K562 (cell line): ENCODE results near the gene ZBTB47. TPM values are rescaled to one million over a fixed set of nuclear protein-coding genes. Genes with fewer than 3 reads are reported as not detected.

Experiments
- ATAC-seq: fragments of 200-7000 bp; cut with Tn5 transposase; 3 replicates; pipeline ENCODE4 v1.9.1; 2020; ENCODE audit warnings: moderate library complexity
- BruUV-seq: library from RNA; stranded (reverse); fragments of 400-500 nt; replicated peaks from 2 replicates; lab custom pipeline; 2021; lab: Mats Ljungman, UMichigan
- CTCF ChIA-PET: fragments of 300-600 bp; formaldehyde crosslinking; extraction: SDS; loops from one replicate; lab custom pipeline; 2021; ENCODE audit warnings: low intra/inter-chr PET ratio; lab: Yijun Ruan, JAX
- POLR2A ChIA-PET: fragments of 300-600, 350-650 bp; sonication (Branson Sonifier 250); formaldehyde crosslinking; extraction: SDS; loops from one replicate; lab custom pipeline; 2021; ENCODE audit warnings: antibody characterized with exemption, inconsistent platforms; lab: Yijun Ruan, JAX
- DNase-seq, 4 experiments: peaks; one replicate each; pipeline versions ENCODE4 v3.0.0 to v3.0.0-alpha.2; 2011 to 2018; ENCODE audit warnings: low spot score in 3 of 4, mixed read lengths in 3 of 4; ENCODE audit errors: extremely low read depth in 1 of 4
- FAIRE-seq: peaks from 2 replicates; lab custom pipeline; 2011; peaks lifted over from hg19 to GRCh38; lab: Jason Lieb, UNC
- H2AFZ ChIP-seq: 2 replicates; pipeline ENCODE4 v1.6.0; 2011; ENCODE audit warnings: low read depth, low read length, control low read depth, inconsistent platforms
- H3K27ac ChIP-seq: fragments of 200-600 bp; 3 replicates; pipeline ENCODE4 v1.8.0; 2011; ENCODE audit warnings: low read depth, mild to moderate bottlenecking, control low read depth, inconsistent platforms, low read length, moderate library complexity, mixed read lengths; ENCODE audit errors: extremely low read depth
- H3K27me3 ChIP-seq, 2 experiments: fragments of 300-600 bp in 1 of 2; 2 replicates in 1 of 2; 3 replicates in 1 of 2; pipeline versions ENCODE4 v1.6.0 to v1.8.0; 2011; ENCODE audit warnings: inconsistent platforms in 2 of 2, low read length in 2 of 2, mild to moderate bottlenecking in 1 of 2, mixed read lengths in 1 of 2, moderate library complexity in 1 of 2; ENCODE audit not compliant: control insufficient read depth in 2 of 2, insufficient read depth in 2 of 2
- H3K36me3 ChIP-seq: fragments of 300-600 bp; 3 replicates; pipeline ENCODE4 v1.8.0; 2011; ENCODE audit warnings: mild to moderate bottlenecking, low read length, inconsistent platforms; ENCODE audit not compliant: control insufficient read depth, insufficient read depth
- H3K4me1 ChIP-seq, 2 experiments: fragments of 200-600 bp in 1 of 2; replicated peaks in 1 of 2; 2 replicates in 1 of 2; 3 replicates in 1 of 2; pipeline versions ENCODE4 v1.5.1 to v1.8.0; 2011; ENCODE audit warnings: inconsistent platforms in 2 of 2, low read length in 2 of 2, mild to moderate bottlenecking in 1 of 2, mixed read lengths in 1 of 2, moderate library complexity in 1 of 2; ENCODE audit not compliant: control insufficient read depth in 2 of 2, insufficient read depth in 2 of 2
- H3K4me2 ChIP-seq: 2 replicates; pipeline ENCODE4 v1.6.1; 2011; ENCODE audit warnings: low read length, control low read depth, inconsistent platforms, mixed read lengths; ENCODE audit not compliant: insufficient read depth
- H3K4me3 ChIP-seq: fragments of 200-600 bp; sonication (generic), shearing (Covaris generic); 2 replicates; pipeline ENCODE4 v1.5.1; 2016; ENCODE audit warnings: control low read depth, inconsistent platforms
- H3K79me2 ChIP-seq: fragments of 200-600 bp; 3 replicates; pipeline ENCODE4 v1.8.0; 2011; ENCODE audit warnings: low read length, inconsistent platforms; ENCODE audit not compliant: control insufficient read depth, insufficient read depth
- H3K9ac ChIP-seq, 2 experiments: 2 replicates each; pipeline versions ENCODE4 v1.6.0 to v1.6.1; 2011; ENCODE audit warnings: low read depth in 2 of 2, low read length in 2 of 2, control low read depth in 1 of 2, inconsistent platforms in 1 of 2, mild to moderate bottlenecking in 1 of 2, mixed read lengths in 1 of 2; ENCODE audit not compliant: insufficient read depth in 1 of 2
- H3K9me1 ChIP-seq: one replicate; pipeline ENCODE4 v1.6.0; 2011; ENCODE audit warnings: inconsistent platforms, mild to moderate bottlenecking, low read length, moderate library complexity; ENCODE audit not compliant: control insufficient read depth, insufficient read depth
- H3K9me3 ChIP-seq: replicated peaks from 2 replicates; pipeline ENCODE4 v1.5.1; 2011; ENCODE audit warnings: low read depth, low read length, inconsistent platforms; ENCODE audit not compliant: control insufficient read depth, insufficient read depth
- H4K20me1 ChIP-seq: replicated peaks from 2 replicates; pipeline ENCODE4 v1.6.1; 2011; ENCODE audit warnings: low read length, inconsistent platforms, mixed read lengths; ENCODE audit not compliant: control insufficient read depth, insufficient read depth
- ELK3 ChIP-seq: fragments of 450-650 bp; formaldehyde crosslinking; IDR thresholded peaks from 2 replicates; pipeline ENCODE4 v1.4.0; 2020; ENCODE audit warnings: mild to moderate bottlenecking
- MIER1 ChIP-seq: fragments of 450-650 bp; IDR thresholded peaks from 2 replicates; pipeline ENCODE4 v1.6.1; 2016; ENCODE audit warnings: antibody characterized with exemption, mild to moderate bottlenecking, low read depth
- RBM17 ChIP-seq: fragments of 200-400 bp; formaldehyde crosslinking; IDR thresholded peaks from 2 replicates; pipeline ENCODE4 v1.6.1; 2017; ENCODE audit warnings: low read depth, mild to moderate bottlenecking, low read length, borderline replicate concordance
- SREBF1 ChIP-seq: fragments of 150-350 bp; IDR thresholded peaks from 2 replicates; pipeline ENCODE4 v1.6.1; 2014; ENCODE audit warnings: antibody characterized with exemption, low read depth, low read length, borderline replicate concordance
- WGBS: fragments of 100-300 bp; shearing (Covaris generic); methylation state at CpG from one replicate; pipeline ENCODE4 v1.1.6; 2016; ENCODE audit warnings: low coverage, mixed read lengths; ENCODE audit not compliant: insufficient coverage; ENCODE audit errors: missing lambda C conversion rate; 5-methylcytosine and 5-hydroxymethylcytosine counted together
- in situ Hi-C: fragments of 300-500 bp; cut with MboI; formaldehyde crosslinking; loops from 4 replicates; pipeline ENCODE4 v1.15.0; 2018; ENCODE audit warnings: inconsistent platforms, mixed read lengths
- intact Hi-C: fragments of 100-400 bp; cut with micrococcal nuclease; formaldehyde crosslinking; loops from 2 replicates; pipeline ENCODE4 v1.14.2; 2022
- polyA plus RNA-seq, 8 experiments: library from polyadenylated mRNA; depleted of rRNA in 4 of 8; stranded (reverse) in 5 of 8; unstranded in 3 of 8; fragments of >200 nt; fragmentation: Nextera tagmentation in 2 of 8; fragmentation: Illumina TruSeq in 1 of 8; extraction: Ambion mirVana in 2 of 8; extraction: Trizol in 1 of 8; gene quantifications; 2 replicates each; pipeline versions ENCODE4 v1.2.1 to v1.2.3, GENCODE V29; 2011 to 2014; ENCODE audit warnings: inconsistent platforms in 1 of 8, missing spikeins in 1 of 8
- total RNA-seq, 7 experiments: library from RNA; depleted of rRNA in 6 of 7; stranded (reverse); fragments of >200 nt in 6 of 7; fragmentation: Illumina TruSeq in 2 of 7; extraction: Trizol in 2 of 7; gene quantifications; 2 replicates each; pipeline versions ENCODE4 v1.2.1 to v1.2.3, GENCODE V29; 2011 to 2021; ENCODE audit warnings: low replicate concordance in 1 of 7

Gene ZBTB47
- total and polyA plus RNA-seq, 9 of the 15 experiments (the other 6 are each of a cell fraction or from before 2014, with no cell fraction given): 0.11 to 4.6 (median 1.7) TPM; not detected in 1

GRCh38 chr3:42714171-42714852 lies 60.8 kb downstream of the ZBTB47 start:
- H3K9me3 ChIP-seq: no peaks in the 10 kb centered on the region
- H3K9ac ChIP-seq: no peak overlapping the region
- H3K36me3 ChIP-seq: no peaks in the 10 kb centered on the region
- ChIA-PET POLR2A (interaction anchor here (0.5 kb wide), 1 partner anchor 434 kb away, joined by 4 read pairs; no protein-coding TSS in a partner anchor), CTCF (no interaction called here)
- H3K4me3 ChIP-seq: no peak overlapping the region
- WGBS: 2% methylated on average over 4 of the region's 4 CpGs
- peaks cover 40 to 54% of the 10 kb centered on the region in 2 experiments for H3K27me3 ChIP-seq
- no peak overlapping the region for H3K27ac ChIP-seq
- no peaks in the 10 kb centered on the region for H3K79me2 ChIP-seq
- intact Hi-C loops (no loop called here), in situ Hi-C loops (no loop called here)
- TF ChIP-seq MIER1 (peak; percentile 68; the same call in 1 of the 2 replicates), ELK3 (no peak), SREBF1 (no peak), RBM17 (no peak)
- no peak for ATAC-seq
- no peaks in the 10 kb centered on the region; the same call in 1 of the 2 replicates for H4K20me1 ChIP-seq
- H3K9me1 ChIP-seq: no peaks in the 10 kb centered on the region
- no peaks in the 10 kb centered on the region for H3K4me1 ChIP-seq
- no peak for DNase-seq
- no peak for FAIRE-seq
- H2AFZ ChIP-seq: no peak overlapping the region
- no peak overlapping the region for H3K4me2 ChIP-seq
- BruUV-seq: no TSS peak

Other genes starting within 250 kb of the ZBTB47 start
Only the 7 nearest of the 11 such genes appear.
- gene SEC22C, start 71.7 kb upstream of the ZBTB47 start, total RNA-seq (2014; rRNA removed): 44.8 and 49.8 TPM in 2 replicates
- gene SEC22C, start 71.7 kb upstream of the ZBTB47 start, total RNA-seq (2014; rRNA removed; fragmentation: Illumina TruSeq; extraction: Trizol): 62.4 and 63.6 TPM in 2 replicates
- gene SEC22C, start 71.7 kb upstream of the ZBTB47 start, total RNA-seq (2015; rRNA removed; fragmentation: Illumina TruSeq; extraction: Trizol): 68.4 and 68.7 TPM in 2 replicates
- gene SEC22C, start 71.7 kb upstream of the ZBTB47 start, total RNA-seq (2021): 50.7 and 50.8 TPM in 2 replicates
- gene SEC22C, start 71.7 kb upstream of the ZBTB47 start, polyA plus RNA-seq (2011; rRNA removed): 60.5 and 64.5 TPM in 2 replicates
- 58.5 and 59.8 TPM in 2 replicates for gene SEC22C, start 71.7 kb upstream of the ZBTB47 start, polyA plus RNA-seq (2014; fragmentation: Illumina TruSeq; extraction: Trizol)
- gene SEC22C, start 71.7 kb upstream of the ZBTB47 start, polyA plus RNA-seq (2014; fragmentation: Nextera tagmentation; extraction: Ambion mirVana): 10 to 100 TPM; 35.6 to 41.3 TPM
- gene SEC22C, start 71.7 kb upstream of the ZBTB47 start, polyA plus RNA-seq (2014; rRNA removed): 45.9 and 54.5 TPM in 2 replicates
- gene SS18L2, start 62.8 kb upstream of the ZBTB47 start, total RNA-seq (2014; rRNA removed): 51.4 and 75.9 TPM in 2 replicates
- 70.0 and 77.2 TPM in 2 replicates for gene SS18L2, start 62.8 kb upstream of the ZBTB47 start, total RNA-seq (2014; rRNA removed; fragmentation: Illumina TruSeq; extraction: Trizol)
- 65.6 and 78.0 TPM in 2 replicates for gene SS18L2, start 62.8 kb upstream of the ZBTB47 start, total RNA-seq (2015; rRNA removed; fragmentation: Illumina TruSeq; extraction: Trizol)
- gene SS18L2, start 62.8 kb upstream of the ZBTB47 start, total RNA-seq (2021): 68.6 and 77.8 TPM in 2 replicates
- gene SS18L2, start 62.8 kb upstream of the ZBTB47 start, polyA plus RNA-seq (2011; rRNA removed): 117 and 144 TPM in 2 replicates
- gene SS18L2, start 62.8 kb upstream of the ZBTB47 start, polyA plus RNA-seq (2014; fragmentation: Illumina TruSeq; extraction: Trizol): 72.2 and 78.0 TPM in 2 replicates
- gene SS18L2, start 62.8 kb upstream of the ZBTB47 start, polyA plus RNA-seq (2014; fragmentation: Nextera tagmentation; extraction: Ambion mirVana): 100 to 1,000 TPM; 275 to 324 TPM
- gene SS18L2, start 62.8 kb upstream of the ZBTB47 start, polyA plus RNA-seq (2014; rRNA removed): 99.2 and 99.4 TPM in 2 replicates
- gene NKTR, start 53.0 kb upstream of the ZBTB47 start, total RNA-seq (2014; rRNA removed): 48.0 and 51.5 TPM in 2 replicates
- 117 and 120 TPM in 2 replicates for gene NKTR, start 53.0 kb upstream of the ZBTB47 start, total RNA-seq (2014; rRNA removed; fragmentation: Illumina TruSeq; extraction: Trizol)
- 94.1 and 104 TPM in 2 replicates for gene NKTR, start 53.0 kb upstream of the ZBTB47 start, total RNA-seq (2015; rRNA removed; fragmentation: Illumina TruSeq; extraction: Trizol)
- gene NKTR, start 53.0 kb upstream of the ZBTB47 start, total RNA-seq (2021): 67.4 and 70.3 TPM in 2 replicates
- 123 and 130 TPM in 2 replicates for gene NKTR, start 53.0 kb upstream of the ZBTB47 start, polyA plus RNA-seq (2011; rRNA removed)
- 76.5 and 95.7 TPM in 2 replicates for gene NKTR, start 53.0 kb upstream of the ZBTB47 start, polyA plus RNA-seq (2014; fragmentation: Illumina TruSeq; extraction: Trizol)
- 10 to 100 TPM; 19.7 to 30.2 TPM for gene NKTR, start 53.0 kb upstream of the ZBTB47 start, polyA plus RNA-seq (2014; fragmentation: Nextera tagmentation; extraction: Ambion mirVana)
- gene NKTR, start 53.0 kb upstream of the ZBTB47 start, polyA plus RNA-seq (2014; rRNA removed): 84.5 and 92.6 TPM in 2 replicates
- gene KLHL40, start 31.8 kb downstream of the ZBTB47 start, total RNA-seq (2014; rRNA removed): not detected in 2 replicates
- gene KLHL40, start 31.8 kb downstream of the ZBTB47 start, total RNA-seq (2014; rRNA removed; fragmentation: Illumina TruSeq; extraction: Trizol): not detected in 2 replicates
- not detected in 2 replicates for gene KLHL40, start 31.8 kb downstream of the ZBTB47 start, total RNA-seq (2015; rRNA removed; fragmentation: Illumina TruSeq; extraction: Trizol)
- gene KLHL40, start 31.8 kb downstream of the ZBTB47 start, total RNA-seq (2021): not detected in 2 replicates
- gene KLHL40, start 31.8 kb downstream of the ZBTB47 start, polyA plus RNA-seq (2011; rRNA removed): not detected in 2 replicates
- gene KLHL40, start 31.8 kb downstream of the ZBTB47 start, polyA plus RNA-seq (2014; fragmentation: Illumina TruSeq; extraction: Trizol): not detected in 2 replicates
- gene KLHL40, start 31.8 kb downstream of the ZBTB47 start, polyA plus RNA-seq (2014; fragmentation: Nextera tagmentation; extraction: Ambion mirVana): not detected
- gene KLHL40, start 31.8 kb downstream of the ZBTB47 start, polyA plus RNA-seq (2014; rRNA removed): not detected in 2 replicates
- not detected in 2 replicates for gene HHATL, start 49.1 kb downstream of the ZBTB47 start, total RNA-seq (2014; rRNA removed)
- not detected in 2 replicates for gene HHATL, start 49.1 kb downstream of the ZBTB47 start, total RNA-seq (2014; rRNA removed; fragmentation: Illumina TruSeq; extraction: Trizol)
- gene HHATL, start 49.1 kb downstream of the ZBTB47 start, total RNA-seq (2015; rRNA removed; fragmentation: Illumina TruSeq; extraction: Trizol): not detected in 2 replicates
- not detected in 2 replicates for gene HHATL, start 49.1 kb downstream of the ZBTB47 start, total RNA-seq (2021)
- not detected in 2 replicates for gene HHATL, start 49.1 kb downstream of the ZBTB47 start, polyA plus RNA-seq (2011; rRNA removed)
- gene HHATL, start 49.1 kb downstream of the ZBTB47 start, polyA plus RNA-seq (2014; fragmentation: Illumina TruSeq; extraction: Trizol): not detected in 2 replicates
- not detected for gene HHATL, start 49.1 kb downstream of the ZBTB47 start, polyA plus RNA-seq (2014; fragmentation: Nextera tagmentation; extraction: Ambion mirVana)
- gene HHATL, start 49.1 kb downstream of the ZBTB47 start, polyA plus RNA-seq (2014; rRNA removed): not detected in 2 replicates
- 0.53 and 0.68 TPM in 2 replicates for gene CCDC13, start 119.6 kb downstream of the ZBTB47 start, total RNA-seq (2014; rRNA removed)
- gene CCDC13, start 119.6 kb downstream of the ZBTB47 start, total RNA-seq (2014; rRNA removed; fragmentation: Illumina TruSeq; extraction: Trizol): 0.67 TPM in 1 of 2 replicates, not detected in the other
- gene CCDC13, start 119.6 kb downstream of the ZBTB47 start, total RNA-seq (2015; rRNA removed; fragmentation: Illumina TruSeq; extraction: Trizol): 0.26 and 0.54 TPM in 2 replicates
- gene CCDC13, start 119.6 kb downstream of the ZBTB47 start, total RNA-seq (2021): 0.24 and 0.49 TPM in 2 replicates
- gene CCDC13, start 119.6 kb downstream of the ZBTB47 start, polyA plus RNA-seq (2011; rRNA removed): 0.22 TPM in 1 of 2 replicates, not detected in the other
- 0.28 and 0.29 TPM in 2 replicates for gene CCDC13, start 119.6 kb downstream of the ZBTB47 start, polyA plus RNA-seq (2014; fragmentation: Illumina TruSeq; extraction: Trizol)
- gene CCDC13, start 119.6 kb downstream of the ZBTB47 start, polyA plus RNA-seq (2014; fragmentation: Nextera tagmentation; extraction: Ambion mirVana): under 1 TPM; 0.20 to 0.70 TPM
- gene CCDC13, start 119.6 kb downstream of the ZBTB47 start, polyA plus RNA-seq (2014; rRNA removed): 0.48 and 0.89 TPM in 2 replicates
- gene HIGD1A, start 150.8 kb downstream of the ZBTB47 start, total RNA-seq (2014; rRNA removed): 136 and 165 TPM in 2 replicates
- 333 and 382 TPM in 2 replicates for gene HIGD1A, start 150.8 kb downstream of the ZBTB47 start, total RNA-seq (2014; rRNA removed; fragmentation: Illumina TruSeq; extraction: Trizol)
- 257 and 291 TPM in 2 replicates for gene HIGD1A, start 150.8 kb downstream of the ZBTB47 start, total RNA-seq (2015; rRNA removed; fragmentation: Illumina TruSeq; extraction: Trizol)
- gene HIGD1A, start 150.8 kb downstream of the ZBTB47 start, total RNA-seq (2021): 183 and 189 TPM in 2 replicates
- 218 and 362 TPM in 2 replicates for gene HIGD1A, start 150.8 kb downstream of the ZBTB47 start, polyA plus RNA-seq (2011; rRNA removed)
- 369 and 398 TPM in 2 replicates for gene HIGD1A, start 150.8 kb downstream of the ZBTB47 start, polyA plus RNA-seq (2014; fragmentation: Illumina TruSeq; extraction: Trizol)
- gene HIGD1A, start 150.8 kb downstream of the ZBTB47 start, polyA plus RNA-seq (2014; fragmentation: Nextera tagmentation; extraction: Ambion mirVana): 1,000 to 10,000 TPM; 1,116 to 1,185 TPM
- gene HIGD1A, start 150.8 kb downstream of the ZBTB47 start, polyA plus RNA-seq (2014; rRNA removed): 331 and 362 TPM in 2 replicates